Measurements from ENCODE around the gene TNIK.

DNA sequence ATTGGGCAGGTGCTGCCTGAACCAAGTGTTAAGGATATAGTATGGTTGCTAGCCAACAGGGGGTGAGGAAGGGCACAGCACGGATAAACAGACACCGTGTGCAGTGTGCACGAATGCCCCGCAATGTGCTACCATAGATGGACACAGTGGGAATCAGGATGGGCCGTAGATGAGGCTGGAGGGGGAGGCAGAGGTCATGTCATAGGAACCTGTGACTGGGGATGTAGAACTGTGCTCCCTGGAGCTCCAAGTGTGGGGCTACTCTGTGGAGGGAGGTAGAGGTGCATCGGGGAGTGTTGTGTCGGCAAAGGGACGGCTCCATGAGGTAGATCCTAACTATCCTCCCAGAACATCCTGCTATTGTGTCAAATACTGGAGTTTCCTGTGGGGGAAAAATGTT, 102.5 kb downstream of the TNIK start:
- TF ChIP-seq, protein P1, sequence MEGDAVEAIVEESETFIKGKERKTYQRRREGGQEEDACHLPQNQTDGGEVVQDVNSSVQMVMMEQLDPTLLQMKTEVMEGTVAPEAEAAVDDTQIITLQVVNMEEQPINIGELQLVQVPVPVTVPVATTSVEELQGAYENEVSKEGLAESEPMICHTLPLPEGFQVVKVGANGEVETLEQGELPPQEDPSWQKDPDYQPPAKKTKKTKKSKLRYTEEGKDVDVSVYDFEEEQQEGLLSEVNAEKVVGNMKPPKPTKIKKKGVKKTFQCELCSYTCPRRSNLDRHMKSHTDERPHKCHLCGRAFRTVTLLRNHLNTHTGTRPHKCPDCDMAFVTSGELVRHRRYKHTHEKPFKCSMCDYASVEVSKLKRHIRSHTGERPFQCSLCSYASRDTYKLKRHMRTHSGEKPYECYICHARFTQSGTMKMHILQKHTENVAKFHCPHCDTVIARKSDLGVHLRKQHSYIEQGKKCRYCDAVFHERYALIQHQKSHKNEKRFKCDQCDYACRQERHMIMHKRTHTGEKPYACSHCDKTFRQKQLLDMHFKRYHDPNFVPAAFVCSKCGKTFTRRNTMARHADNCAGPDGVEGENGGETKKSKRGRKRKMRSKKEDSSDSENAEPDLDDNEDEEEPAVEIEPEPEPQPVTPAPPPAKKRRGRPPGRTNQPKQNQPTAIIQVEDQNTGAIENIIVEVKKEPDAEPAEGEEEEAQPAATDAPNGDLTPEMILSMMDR (IDR thresholded peaks at IDR 0.05): no peak
- TF ChIP-seq POLR2AphosphoS5 (IDR thresholded peaks at IDR 0.05; ENCODE audit: low read depth, low read length) (no peak), GATA2 (CRISPR knock-in tag; IDR thresholded peaks at IDR 0.05) (no peak), FOXM1 (IDR thresholded peaks at IDR 0.05; ENCODE audit: low read depth) (no peak), TEAD4 (IDR thresholded peaks at IDR 0.05; ENCODE audit: borderline replicate concordance, insufficient read depth) (no peak), RAD21 (IDR thresholded peaks at IDR 0.05; ENCODE audit: low read length) (no peak)
- TF ChIP-seq, protein P2, sequence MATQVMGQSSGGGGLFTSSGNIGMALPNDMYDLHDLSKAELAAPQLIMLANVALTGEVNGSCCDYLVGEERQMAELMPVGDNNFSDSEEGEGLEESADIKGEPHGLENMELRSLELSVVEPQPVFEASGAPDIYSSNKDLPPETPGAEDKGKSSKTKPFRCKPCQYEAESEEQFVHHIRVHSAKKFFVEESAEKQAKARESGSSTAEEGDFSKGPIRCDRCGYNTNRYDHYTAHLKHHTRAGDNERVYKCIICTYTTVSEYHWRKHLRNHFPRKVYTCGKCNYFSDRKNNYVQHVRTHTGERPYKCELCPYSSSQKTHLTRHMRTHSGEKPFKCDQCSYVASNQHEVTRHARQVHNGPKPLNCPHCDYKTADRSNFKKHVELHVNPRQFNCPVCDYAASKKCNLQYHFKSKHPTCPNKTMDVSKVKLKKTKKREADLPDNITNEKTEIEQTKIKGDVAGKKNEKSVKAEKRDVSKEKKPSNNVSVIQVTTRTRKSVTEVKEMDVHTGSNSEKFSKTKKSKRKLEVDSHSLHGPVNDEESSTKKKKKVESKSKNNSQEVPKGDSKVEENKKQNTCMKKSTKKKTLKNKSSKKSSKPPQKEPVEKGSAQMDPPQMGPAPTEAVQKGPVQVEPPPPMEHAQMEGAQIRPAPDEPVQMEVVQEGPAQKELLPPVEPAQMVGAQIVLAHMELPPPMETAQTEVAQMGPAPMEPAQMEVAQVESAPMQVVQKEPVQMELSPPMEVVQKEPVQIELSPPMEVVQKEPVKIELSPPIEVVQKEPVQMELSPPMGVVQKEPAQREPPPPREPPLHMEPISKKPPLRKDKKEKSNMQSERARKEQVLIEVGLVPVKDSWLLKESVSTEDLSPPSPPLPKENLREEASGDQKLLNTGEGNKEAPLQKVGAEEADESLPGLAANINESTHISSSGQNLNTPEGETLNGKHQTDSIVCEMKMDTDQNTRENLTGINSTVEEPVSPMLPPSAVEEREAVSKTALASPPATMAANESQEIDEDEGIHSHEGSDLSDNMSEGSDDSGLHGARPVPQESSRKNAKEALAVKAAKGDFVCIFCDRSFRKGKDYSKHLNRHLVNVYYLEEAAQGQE (IDR thresholded peaks at IDR 0.05; ENCODE audit: low read depth, low read length): no peak
- TF ChIP-seq, protein P3, sequence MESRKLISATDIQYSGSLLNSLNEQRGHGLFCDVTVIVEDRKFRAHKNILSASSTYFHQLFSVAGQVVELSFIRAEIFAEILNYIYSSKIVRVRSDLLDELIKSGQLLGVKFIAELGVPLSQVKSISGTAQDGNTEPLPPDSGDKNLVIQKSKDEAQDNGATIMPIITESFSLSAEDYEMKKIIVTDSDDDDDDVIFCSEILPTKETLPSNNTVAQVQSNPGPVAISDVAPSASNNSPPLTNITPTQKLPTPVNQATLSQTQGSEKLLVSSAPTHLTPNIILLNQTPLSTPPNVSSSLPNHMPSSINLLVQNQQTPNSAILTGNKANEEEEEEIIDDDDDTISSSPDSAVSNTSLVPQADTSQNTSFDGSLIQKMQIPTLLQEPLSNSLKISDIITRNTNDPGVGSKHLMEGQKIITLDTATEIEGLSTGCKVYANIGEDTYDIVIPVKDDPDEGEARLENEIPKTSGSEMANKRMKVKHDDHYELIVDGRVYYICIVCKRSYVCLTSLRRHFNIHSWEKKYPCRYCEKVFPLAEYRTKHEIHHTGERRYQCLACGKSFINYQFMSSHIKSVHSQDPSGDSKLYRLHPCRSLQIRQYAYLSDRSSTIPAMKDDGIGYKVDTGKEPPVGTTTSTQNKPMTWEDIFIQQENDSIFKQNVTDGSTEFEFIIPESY (IDR thresholded peaks at IDR 0.05; ENCODE audit: borderline replicate concordance, low read depth): no peak
